Stimulated activated CD4-positive, alpha-beta T cell treated with anti-CD3 and anti-CD28 coated beads, TNF-alpha, amount 100 ng/mL, for 1 hour (primary cell): Measurements from ENCODE around the gene SLC15A2.
"Not testable (repeated sequence)": the region's sequence is repeated elsewhere in the genome, so short reads cannot be mapped to it uniquely, and the experiment has no call there.

ENCODE experiments used
- DNase-seq, 3 donors: peaks; one replicate each; pipeline ENCODE4 v3.0.0-alpha.2; 2020; ENCODE audit warnings: low read depth in 3 of 3, low spot score in 1 of 3

The SLC15A2 gene, protein sequence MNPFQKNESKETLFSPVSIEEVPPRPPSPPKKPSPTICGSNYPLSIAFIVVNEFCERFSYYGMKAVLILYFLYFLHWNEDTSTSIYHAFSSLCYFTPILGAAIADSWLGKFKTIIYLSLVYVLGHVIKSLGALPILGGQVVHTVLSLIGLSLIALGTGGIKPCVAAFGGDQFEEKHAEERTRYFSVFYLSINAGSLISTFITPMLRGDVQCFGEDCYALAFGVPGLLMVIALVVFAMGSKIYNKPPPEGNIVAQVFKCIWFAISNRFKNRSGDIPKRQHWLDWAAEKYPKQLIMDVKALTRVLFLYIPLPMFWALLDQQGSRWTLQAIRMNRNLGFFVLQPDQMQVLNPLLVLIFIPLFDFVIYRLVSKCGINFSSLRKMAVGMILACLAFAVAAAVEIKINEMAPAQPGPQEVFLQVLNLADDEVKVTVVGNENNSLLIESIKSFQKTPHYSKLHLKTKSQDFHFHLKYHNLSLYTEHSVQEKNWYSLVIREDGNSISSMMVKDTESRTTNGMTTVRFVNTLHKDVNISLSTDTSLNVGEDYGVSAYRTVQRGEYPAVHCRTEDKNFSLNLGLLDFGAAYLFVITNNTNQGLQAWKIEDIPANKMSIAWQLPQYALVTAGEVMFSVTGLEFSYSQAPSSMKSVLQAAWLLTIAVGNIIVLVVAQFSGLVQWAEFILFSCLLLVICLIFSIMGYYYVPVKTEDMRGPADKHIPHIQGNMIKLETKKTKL

GRCh38 chr3:121894301-121894990 is at the start of gene SLC15A2:
Gene SLC15A2 (plus strand): TSS chr3:121894401. CDS start chr3:121894477, 76 bp downstream.
- DNase-seq: no peak

DNA sequence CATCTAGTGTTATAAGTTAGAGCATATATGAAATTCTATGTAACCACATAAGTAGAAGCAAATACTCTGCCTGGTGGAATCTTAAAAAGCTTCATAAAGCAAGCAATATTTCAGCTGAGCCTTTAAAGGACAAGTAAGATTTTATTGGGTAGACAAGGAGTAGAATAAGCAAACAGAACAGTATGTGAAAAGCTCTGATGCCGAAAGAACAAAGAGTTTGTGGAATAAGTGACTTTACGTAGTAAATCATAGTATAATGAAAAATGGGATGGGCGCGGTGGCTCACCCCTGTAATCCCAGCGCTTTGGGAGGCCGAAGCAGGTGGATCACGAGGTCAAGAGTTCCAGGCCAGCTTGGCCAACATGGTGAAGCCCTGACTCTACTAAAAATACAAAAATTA is 49.3 kb upstream of the SLC15A2 start:
- DNase-seq: no peak

DNA sequence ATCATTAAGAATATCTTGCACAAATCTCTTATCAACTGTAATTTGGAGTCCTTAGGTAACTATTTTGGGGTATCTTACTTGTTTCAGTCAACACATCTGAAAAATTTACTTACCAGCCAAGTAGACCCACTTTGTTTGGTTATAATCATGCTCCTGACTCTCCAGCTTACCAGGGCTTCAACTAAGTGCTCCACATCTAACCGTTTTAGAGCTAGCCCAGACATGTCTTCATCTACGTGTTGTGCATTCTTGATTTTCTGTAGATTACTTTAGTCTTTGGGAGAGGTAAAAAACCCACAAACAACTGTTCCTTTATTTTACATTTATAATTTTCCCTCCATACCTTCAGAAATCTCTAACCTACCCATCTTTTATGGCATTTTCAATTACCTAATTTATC is 41.9 kb upstream of the SLC15A2 start:
- DNase-seq: no peak

GRCh38 chr3:121855555-121855954 is 38.6 kb upstream of the SLC15A2 start:
- no peak for DNase-seq

GRCh38 chr3:121857778-121858177 is 36.4 kb upstream of the SLC15A2 start:
- DNase-seq: not testable (repeated sequence)

DNA sequence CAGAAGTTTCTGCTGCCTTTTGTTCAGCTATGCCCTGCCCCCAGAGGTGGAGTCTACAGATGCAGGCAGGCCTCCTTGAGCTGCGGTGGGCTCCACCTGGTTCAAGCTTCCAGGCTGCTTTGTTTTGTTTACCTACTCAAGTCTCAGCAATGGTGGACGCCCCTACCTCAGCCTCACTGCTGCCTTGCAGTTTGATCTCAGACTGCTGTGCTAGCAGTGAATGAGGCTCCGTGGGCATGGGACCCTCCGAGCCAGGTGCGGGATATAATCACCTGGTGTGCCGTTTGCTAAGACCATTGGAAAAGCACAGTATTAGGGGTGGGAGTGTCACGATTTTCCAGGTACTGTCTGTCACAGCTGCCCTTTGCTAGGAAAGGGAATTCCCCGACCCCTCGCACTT is 31.0 kb upstream of the SLC15A2 start:
- DNase-seq: not testable (repeated sequence)

- DNase-seq: no peak
Measured at GRCh38 chr3:121863801-121864200, 30.4 kb upstream of the SLC15A2 start.

DNA sequence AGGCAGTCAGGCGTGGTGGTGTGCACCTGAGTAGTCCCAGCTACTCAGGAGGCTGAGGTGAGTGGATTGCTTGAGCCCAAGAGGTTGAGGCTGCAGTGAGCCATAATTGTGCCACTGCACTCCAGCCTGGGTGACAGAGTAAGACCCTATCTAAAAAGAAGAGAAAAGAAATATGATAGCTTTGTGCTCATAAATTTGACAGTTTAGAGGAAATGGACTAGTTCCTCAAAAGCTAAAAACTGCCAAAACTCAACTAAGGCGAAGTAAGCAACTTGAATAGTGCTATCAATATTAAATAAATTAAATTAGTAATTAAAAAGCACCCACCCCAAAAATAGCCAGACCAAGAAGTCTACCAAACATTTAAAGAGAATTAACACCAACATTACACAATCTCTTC is 24.5 kb upstream of the SLC15A2 start:
- DNase-seq: no peak

- no peak for DNase-seq
Measured at GRCh38 chr3:121870717-121871116, 23.5 kb upstream of the SLC15A2 start.

DNA sequence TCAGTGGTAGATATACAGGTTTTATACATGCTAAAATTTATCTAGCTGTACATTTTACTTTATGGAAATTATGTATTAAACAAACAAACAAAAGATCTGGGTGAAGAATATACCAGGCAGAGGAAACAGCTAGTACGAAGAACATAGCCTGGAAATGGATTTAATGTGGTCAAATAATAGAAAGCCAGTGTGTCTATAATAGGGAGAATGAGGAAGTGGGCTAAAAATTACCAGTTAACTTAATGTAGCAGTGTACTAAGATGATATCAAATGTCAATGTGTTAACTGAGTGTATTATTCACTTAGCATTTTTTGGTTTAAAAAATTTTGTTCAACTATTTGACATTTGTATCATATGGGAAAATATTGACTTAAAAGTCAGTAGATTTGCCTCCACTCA is 22.8 kb upstream of the SLC15A2 start:
- no peak for DNase-seq

GRCh38 chr3:121878411-121878810 is 15.8 kb upstream of the SLC15A2 start:
- no peak for DNase-seq

- DNase-seq: no peak
Measured at GRCh38 chr3:121883507-121883906, 10.7 kb upstream of the SLC15A2 start.

GRCh38 chr3:121885386-121885785 is 8.8 kb upstream of the SLC15A2 start:
- DNase-seq: no peak

DNA sequence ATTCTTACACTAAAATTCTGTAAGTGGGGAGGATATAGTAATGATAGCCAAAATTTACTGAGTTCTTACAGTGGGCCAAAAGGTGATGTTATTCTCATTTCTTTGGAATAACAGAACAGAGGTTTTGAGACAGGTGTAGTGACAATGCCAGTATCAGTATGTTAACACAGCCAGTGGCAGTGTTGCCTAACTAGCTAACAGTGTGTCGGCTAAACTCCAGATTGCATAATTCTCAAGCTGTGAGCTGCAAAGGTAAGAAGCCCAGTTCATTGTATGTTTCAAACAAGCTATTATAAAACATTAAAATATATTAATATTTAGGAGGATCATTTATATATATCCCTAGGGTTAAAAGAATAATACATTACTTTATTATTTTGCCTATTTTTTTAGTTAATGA is 920 bp downstream of the SLC15A2 start:
- no peak for DNase-seq

DNA sequence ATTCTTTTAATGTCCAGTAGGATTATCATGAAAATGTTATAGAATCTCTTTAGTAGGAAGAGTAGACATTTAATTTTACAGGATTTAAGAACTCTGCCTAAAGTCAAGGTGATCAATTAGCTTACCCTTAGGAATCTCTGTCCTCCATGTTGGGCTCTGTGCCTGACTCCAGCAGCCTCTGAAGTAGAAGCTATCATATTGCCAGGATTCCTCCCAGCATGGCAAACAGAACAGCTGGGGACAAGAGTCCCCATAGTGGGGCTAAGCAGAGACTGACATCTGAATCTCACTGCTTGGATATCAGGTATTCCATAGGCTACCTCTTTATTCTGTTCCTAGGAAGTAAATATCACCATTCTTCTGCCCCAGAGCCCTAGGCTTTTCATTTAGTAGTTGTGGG is 1.5 kb downstream of the SLC15A2 start:
- DNase-seq: no peak

DNA sequence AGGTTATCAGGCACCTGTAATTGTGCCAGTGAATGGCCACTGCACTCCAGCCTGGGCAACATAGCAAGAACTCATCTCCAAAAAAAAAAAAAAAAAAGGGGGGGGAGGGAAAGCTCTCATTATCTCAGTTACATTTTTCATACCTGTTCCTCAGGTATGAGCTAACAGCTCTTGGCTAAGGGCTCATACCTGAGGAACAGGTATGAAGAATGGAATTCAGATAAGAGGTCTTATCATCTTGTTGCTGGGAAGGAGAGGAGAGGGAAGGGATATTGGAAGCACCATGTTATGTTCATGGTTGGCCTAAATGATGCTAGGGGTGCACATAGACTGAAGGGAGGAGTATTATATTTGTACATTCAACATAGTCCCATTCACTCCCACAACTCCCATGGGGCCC is 2.6 kb downstream of the SLC15A2 start:
- no peak for DNase-seq

DNA sequence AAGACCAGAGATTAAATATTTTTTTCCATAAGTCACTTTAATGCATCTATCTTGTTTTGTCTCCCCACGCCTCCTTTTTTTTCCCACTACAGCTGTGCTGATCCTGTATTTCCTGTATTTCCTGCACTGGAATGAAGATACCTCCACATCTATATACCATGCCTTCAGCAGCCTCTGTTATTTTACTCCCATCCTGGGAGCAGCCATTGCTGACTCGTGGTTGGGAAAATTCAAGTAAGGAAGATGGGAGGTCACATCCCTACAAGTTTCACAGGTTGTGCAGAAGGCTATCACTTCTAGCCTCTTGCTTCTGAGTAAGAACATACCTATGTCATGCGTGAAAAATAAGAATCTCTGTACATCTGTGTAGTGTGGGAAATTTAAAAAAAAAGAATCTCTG is 3.1 kb downstream of the SLC15A2 start:
- DNase-seq: no peak

DNA sequence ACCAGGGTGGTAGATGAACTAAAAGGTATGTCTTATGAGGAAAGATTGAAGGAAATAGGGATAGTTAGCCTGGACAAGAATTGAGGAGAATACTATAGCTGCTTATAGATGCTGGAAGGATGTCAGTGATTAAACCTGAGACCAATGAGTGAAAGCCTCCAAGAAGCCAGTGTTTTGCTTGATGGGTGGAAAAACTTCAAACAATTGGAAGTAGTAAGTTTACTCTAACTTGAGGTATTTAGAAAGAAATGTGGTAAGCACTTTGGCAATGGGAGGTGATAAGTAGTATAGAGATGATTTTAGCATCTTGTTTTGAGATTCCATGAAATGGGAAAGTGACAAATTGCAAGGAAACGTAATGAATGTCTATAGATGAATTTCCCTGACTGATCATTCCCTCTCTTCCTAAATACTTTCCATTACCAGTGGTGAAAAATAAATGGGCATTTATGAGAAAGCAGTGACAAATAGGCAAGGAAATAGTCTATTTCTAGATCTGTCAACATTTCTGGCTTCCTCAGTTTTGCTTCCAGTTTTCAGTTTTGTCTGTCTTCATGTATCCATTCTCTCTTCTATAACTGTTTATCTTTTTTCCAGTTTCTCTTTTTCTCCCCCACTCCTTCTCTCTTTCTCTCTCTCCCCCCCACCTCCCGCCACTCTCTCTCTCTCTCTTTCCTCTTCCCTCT is 19.2 kb downstream of the SLC15A2 start:
- no peak for DNase-seq

DNA sequence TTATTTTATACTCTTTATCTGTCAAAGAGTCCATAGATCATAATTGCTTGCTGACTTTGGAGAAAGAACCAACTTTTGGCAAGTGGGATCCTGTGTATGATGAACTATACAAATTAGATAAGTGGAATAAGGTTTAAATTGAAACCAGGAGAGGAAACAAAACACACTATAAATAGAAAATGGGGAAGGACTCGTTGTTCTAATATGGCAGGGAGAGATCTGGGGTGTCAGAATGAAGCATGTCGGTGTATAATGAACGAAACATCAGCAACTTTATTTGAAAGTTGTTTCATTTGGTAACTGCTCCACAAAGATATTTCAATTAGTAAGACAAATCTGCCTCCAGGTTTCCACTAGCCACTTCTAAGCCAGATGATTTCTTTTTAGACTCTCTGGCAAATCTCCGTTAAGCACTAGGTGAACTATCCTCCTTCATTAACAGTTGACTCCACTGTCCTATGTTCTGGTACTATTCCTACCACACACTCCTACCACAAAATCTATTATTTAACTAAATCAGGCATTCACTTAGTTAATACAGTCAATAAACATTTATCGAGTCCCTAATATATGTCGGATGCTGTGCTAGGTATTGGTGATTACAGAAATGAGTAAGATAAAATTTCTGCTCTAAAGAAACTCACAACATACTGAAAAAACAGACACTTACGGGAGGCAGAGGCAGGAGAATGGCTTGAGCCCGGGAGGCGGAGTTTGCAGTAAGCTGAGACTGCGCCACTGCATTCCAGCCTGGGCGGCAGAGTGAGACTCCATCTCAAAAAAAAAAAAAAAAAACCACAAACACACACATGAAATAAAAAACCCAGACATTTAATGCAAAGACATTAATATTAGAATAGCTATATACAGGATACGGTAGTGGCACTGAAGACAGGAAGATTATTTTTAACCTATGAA is 20.1 kb downstream of the SLC15A2 start:
- DNase-seq: no peak

GRCh38 chr3:121916189-121916588 is 22.0 kb downstream of the SLC15A2 start:
- DNase-seq: no peak
